H9 (cell line): ENCODE data around the gene ARF1. TPM values are rescaled to one million over a fixed set of nuclear protein-coding genes. Genes with fewer than 3 reads are reported as not detected.

ENCODE experiments used
- DNase-seq: peaks from one replicate; pipeline ENCODE4 v3.0.0-alpha.2; 2017
- H2AFZ ChIP-seq: one replicate; pipeline ENCODE4 v1.6.1; 2013; ENCODE audit warnings: mild to moderate bottlenecking, low read length, control low read depth, moderate library complexity
- H2AK5ac ChIP-seq: 2 replicates; pipeline ENCODE4 v1.6.1; 2013; ENCODE audit warnings: low read length, control low read depth, mixed read lengths; ENCODE audit not compliant: insufficient read length
- H2BK120ac ChIP-seq: one replicate; pipeline ENCODE4 v1.6.1; 2013; ENCODE audit warnings: low read depth, mild to moderate bottlenecking, low read length, control low read depth, inconsistent platforms; ENCODE audit not compliant: poor library complexity, severe bottlenecking
- H2BK12ac ChIP-seq: 2 replicates; pipeline ENCODE4 v1.6.1; 2013; ENCODE audit warnings: low read length, control low read depth, mixed read lengths, low read depth; ENCODE audit not compliant: insufficient read length
- H2BK15ac ChIP-seq: 2 replicates; pipeline ENCODE4 v1.6.1; 2013; ENCODE audit warnings: low read depth, low read length, control low read depth
- H2BK20ac ChIP-seq: one replicate; pipeline ENCODE4 v1.6.1; 2013; ENCODE audit warnings: low read depth, mild to moderate bottlenecking, low read length, control low read depth, inconsistent platforms; ENCODE audit not compliant: poor library complexity, severe bottlenecking
- H2BK5ac ChIP-seq: 2 replicates; pipeline ENCODE4 v1.6.1; 2013; ENCODE audit warnings: low read length, control low read depth, mixed read lengths; ENCODE audit not compliant: insufficient read length
- H3K14ac ChIP-seq: 2 replicates; pipeline ENCODE4 v1.6.1; 2013; ENCODE audit warnings: low read length, control low read depth; ENCODE audit not compliant: insufficient read depth
- H3K18ac ChIP-seq: 2 replicates; pipeline ENCODE4 v1.6.1; 2013; ENCODE audit warnings: low read depth, mild to moderate bottlenecking, mixed read lengths, low read length, control low read depth; ENCODE audit not compliant: insufficient read length
- H3K23ac ChIP-seq: 2 replicates; pipeline ENCODE4 v1.6.1; 2013; ENCODE audit warnings: low read length, control low read depth, mixed read lengths, low read depth; ENCODE audit not compliant: insufficient read length
- H3K23me2 ChIP-seq: 2 replicates; pipeline ENCODE4 v1.6.1; 2013; ENCODE audit warnings: low read depth, mild to moderate bottlenecking, mixed read lengths, low read length, control low read depth; ENCODE audit not compliant: insufficient read length, poor library complexity, severe bottlenecking
- H3K27ac ChIP-seq: 2 replicates; pipeline ENCODE4 v1.5.1; 2013; ENCODE audit warnings: low read length, control low read depth, mixed read lengths, low read depth; ENCODE audit not compliant: insufficient read length
- H3K27me3 ChIP-seq: 2 replicates; pipeline ENCODE4 v1.6.1; 2013; ENCODE audit warnings: low read length, control low read depth, inconsistent platforms; ENCODE audit not compliant: insufficient read depth
- H3K4ac ChIP-seq: 2 replicates; pipeline ENCODE4 v1.6.1; 2013; ENCODE audit warnings: low read depth, mild to moderate bottlenecking, control low read depth, inconsistent platforms, low read length, moderate library complexity
- H3K4me1 ChIP-seq: 2 replicates; pipeline ENCODE4 v1.6.1; 2013; ENCODE audit warnings: low read length, control low read depth, inconsistent platforms; ENCODE audit not compliant: insufficient read depth
- H3K4me2 ChIP-seq: 2 replicates; pipeline ENCODE4 v1.6.1; 2013; ENCODE audit warnings: low read length, control low read depth, mixed read lengths; ENCODE audit not compliant: insufficient read length, insufficient read depth
- H3K56ac ChIP-seq: 2 replicates; pipeline ENCODE4 v1.6.1; 2013; ENCODE audit warnings: low read depth, mild to moderate bottlenecking, mixed read lengths, low read length, control low read depth; ENCODE audit not compliant: insufficient read length
- H3K79me1 ChIP-seq: 2 replicates; pipeline ENCODE4 v1.6.1; 2013; ENCODE audit warnings: low read depth, mild to moderate bottlenecking, moderate library complexity, low read length, control low read depth, inconsistent platforms; ENCODE audit not compliant: insufficient read depth, poor library complexity, severe bottlenecking
- H3K79me2 ChIP-seq: 2 replicates; pipeline ENCODE4 v1.6.1; 2013; ENCODE audit warnings: low read length, control low read depth, inconsistent platforms; ENCODE audit not compliant: insufficient read depth
- H3K9ac ChIP-seq: 2 replicates; pipeline ENCODE4 v1.6.1; 2013; ENCODE audit warnings: low read length, control low read depth, mixed read lengths; ENCODE audit not compliant: insufficient read length; ENCODE audit errors: extremely low read depth
- H3K9me3 ChIP-seq: one replicate; pipeline ENCODE4 v1.6.1; 2013; ENCODE audit warnings: low read depth, low read length, inconsistent platforms; ENCODE audit not compliant: control insufficient read depth
- H3T11ph ChIP-seq: one replicate; pipeline ENCODE4 v1.6.1; 2013; ENCODE audit warnings: mild to moderate bottlenecking, low read length, control low read depth, inconsistent platforms
- H4K20me1 ChIP-seq: one replicate; pipeline ENCODE4 v1.6.1; 2013; ENCODE audit not compliant: control insufficient read depth, insufficient read length, insufficient read depth
- H4K5ac ChIP-seq: 2 replicates; pipeline ENCODE4 v1.6.1; 2013; ENCODE audit warnings: low read depth, mild to moderate bottlenecking, mixed read lengths, low read length, control low read depth; ENCODE audit not compliant: insufficient read length
- H4K8ac ChIP-seq: replicated peaks from 2 replicates; pipeline ENCODE4 v1.6.1; 2013; ENCODE audit warnings: low read length, control low read depth, mixed read lengths, low read depth; ENCODE audit not compliant: insufficient read length
- H4K91ac ChIP-seq: 2 replicates; pipeline ENCODE4 v1.6.1; 2013; ENCODE audit warnings: low read depth, mild to moderate bottlenecking, moderate library complexity, mixed read lengths, low read length, control low read depth; ENCODE audit not compliant: insufficient read length
- H3K27ac Mint-ChIP-seq, 3 experiments: 2 replicates in 2 of 3; 3 replicates in 1 of 3; pipeline ENCODE4 v1.8.0; 2020 to 2021; ENCODE audit warnings: mixed read lengths in 3 of 3, mild to moderate bottlenecking in 1 of 3, moderate library complexity in 1 of 3
- H3K27me3 Mint-ChIP-seq: 2 replicates; pipeline ENCODE4 v1.8.0; 2021; ENCODE audit warnings: low read depth, mild to moderate bottlenecking, moderate library complexity, mixed read lengths
- H3K36me3 Mint-ChIP-seq, 3 experiments: 2 replicates in 2 of 3; 3 replicates in 1 of 3; pipeline ENCODE4 v1.8.0; 2020 to 2021; ENCODE audit warnings: low read depth in 3 of 3, mixed read lengths in 3 of 3; ENCODE audit not compliant: insufficient read depth in 1 of 3
- H3K4me1 Mint-ChIP-seq, 2 experiments: 2 replicates each; pipeline ENCODE4 v1.8.0; 2020; ENCODE audit warnings: mixed read lengths in 2 of 2
- H3K4me3 Mint-ChIP-seq, 2 experiments: 2 replicates in 1 of 2; 3 replicates in 1 of 2; pipeline ENCODE4 v1.8.0; 2020 to 2021; ENCODE audit warnings: mild to moderate bottlenecking in 2 of 2, mixed read lengths in 2 of 2, moderate library complexity in 1 of 2
- H3K9me3 Mint-ChIP-seq, 2 experiments: 2 replicates in 1 of 2; 3 replicates in 1 of 2; pipeline ENCODE4 v1.8.0; 2020; ENCODE audit warnings: mild to moderate bottlenecking in 2 of 2, mixed read lengths in 2 of 2, moderate library complexity in 1 of 2
- WGBS: extraction: QIAGEN DNeasy Blood & Tissue Kit; methylation state at CpG from one replicate; pipeline ENCODE4 v1.1.7; 2013; ENCODE audit warnings: missing lambda C conversion rate, low lambda C conversion rate, mixed read lengths; ENCODE audit not compliant: insufficient read length; ENCODE audit errors: extremely low coverage; 5-methylcytosine and 5-hydroxymethylcytosine counted together
- total RNA-seq: library from RNA; stranded (reverse); gene quantifications from 2 replicates; pipeline ENCODE4 v1.2.1, GENCODE V29; 2021
- TF ChIP-seq, protein P1 (sequence below): fragments of 200-600 bp; sonication (generic); conservative IDR thresholded peaks from 3 replicates; pipeline ENCODE4 v1.8.0; 2021; ENCODE audit warnings: antibody characterized with exemption, mild to moderate bottlenecking

The ARF1 gene
- total RNA-seq, 1 experiment from 2014 or later: 258 TPM

DNA sequence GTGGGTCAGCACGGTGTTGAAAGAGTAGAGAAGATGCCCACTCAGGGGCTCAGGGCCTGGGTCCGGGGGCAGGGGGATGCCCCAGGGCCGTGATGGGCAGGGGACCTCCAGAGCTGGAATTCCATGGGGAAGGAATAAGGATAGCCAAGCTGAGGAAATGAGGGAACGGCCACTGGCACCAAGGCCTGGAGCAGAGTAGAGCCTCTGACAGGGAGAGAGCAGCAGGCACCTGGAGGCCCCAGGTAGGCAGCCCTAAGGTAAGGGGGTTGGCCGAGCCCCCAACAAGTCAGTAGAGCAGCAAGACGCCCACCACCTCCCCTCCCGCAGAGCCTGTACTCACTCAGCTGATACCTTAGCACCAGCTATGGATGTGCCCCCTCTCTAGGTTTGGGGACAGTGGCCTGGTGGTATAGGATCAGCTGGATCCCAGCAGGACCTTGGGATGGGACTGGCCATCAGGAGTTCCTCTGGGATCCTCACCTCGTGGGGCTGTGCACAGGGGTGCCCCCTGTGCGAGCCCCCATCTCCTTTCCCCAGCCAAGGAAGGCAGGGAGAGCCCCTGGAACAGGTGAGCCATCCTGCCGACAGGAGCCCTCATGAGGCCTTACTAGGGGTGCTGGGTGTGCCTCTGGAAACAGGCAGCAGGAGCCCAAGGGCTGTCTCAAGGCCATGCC, 21.0 kb upstream of the ARF1 start:
- no peak overlapping the region for H2BK120ac ChIP-seq
- H3K4me2 ChIP-seq: peak overlapping the region; percentile 88
- no peaks in the 10 kb centered on the region for H3K4me1 ChIP-seq
- no peak overlapping the region for H3T11ph ChIP-seq
- H3K27me3 ChIP-seq: peaks cover 39% of the 10 kb centered on the region
- H3K79me1 ChIP-seq: no peaks in the 10 kb centered on the region
- no CpG with 5 or more reads among the region's 10 CpGs for WGBS
- H3K23me2 ChIP-seq: peaks cover 19% of the 10 kb centered on the region
- no peak overlapping the region for H2AFZ ChIP-seq
- H3K4me1 Mint-ChIP-seq: peaks cover 5 to 7% of the 10 kb centered on the region in 2 experiments; a peak in 3 of 4 replicates
- H3K27me3 Mint-ChIP-seq: peaks cover 96% of the 10 kb centered on the region
- H4K91ac ChIP-seq: no peak overlapping the region
- no peak overlapping the region for H4K5ac ChIP-seq
- no peak overlapping the region for H2AK5ac ChIP-seq
- H3K36me3 Mint-ChIP-seq: no peaks in the 10 kb centered on the region; a peak in 1 of 7 replicates
- H2BK5ac ChIP-seq: no peak overlapping the region
- no peak overlapping the region for H3K9ac ChIP-seq
- no peak overlapping the region for H3K27ac Mint-ChIP-seq
- H3K27ac ChIP-seq: no peak overlapping the region
- H3K14ac ChIP-seq: no peak overlapping the region
- TF ChIP-seq, protein P1, sequence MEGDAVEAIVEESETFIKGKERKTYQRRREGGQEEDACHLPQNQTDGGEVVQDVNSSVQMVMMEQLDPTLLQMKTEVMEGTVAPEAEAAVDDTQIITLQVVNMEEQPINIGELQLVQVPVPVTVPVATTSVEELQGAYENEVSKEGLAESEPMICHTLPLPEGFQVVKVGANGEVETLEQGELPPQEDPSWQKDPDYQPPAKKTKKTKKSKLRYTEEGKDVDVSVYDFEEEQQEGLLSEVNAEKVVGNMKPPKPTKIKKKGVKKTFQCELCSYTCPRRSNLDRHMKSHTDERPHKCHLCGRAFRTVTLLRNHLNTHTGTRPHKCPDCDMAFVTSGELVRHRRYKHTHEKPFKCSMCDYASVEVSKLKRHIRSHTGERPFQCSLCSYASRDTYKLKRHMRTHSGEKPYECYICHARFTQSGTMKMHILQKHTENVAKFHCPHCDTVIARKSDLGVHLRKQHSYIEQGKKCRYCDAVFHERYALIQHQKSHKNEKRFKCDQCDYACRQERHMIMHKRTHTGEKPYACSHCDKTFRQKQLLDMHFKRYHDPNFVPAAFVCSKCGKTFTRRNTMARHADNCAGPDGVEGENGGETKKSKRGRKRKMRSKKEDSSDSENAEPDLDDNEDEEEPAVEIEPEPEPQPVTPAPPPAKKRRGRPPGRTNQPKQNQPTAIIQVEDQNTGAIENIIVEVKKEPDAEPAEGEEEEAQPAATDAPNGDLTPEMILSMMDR: no peak
- H4K8ac ChIP-seq: no peak overlapping the region
- peaks cover 2 to 6% of the 10 kb centered on the region in 2 experiments; a peak in 3 of 5 replicates for H3K9me3 Mint-ChIP-seq
- H3K79me2 ChIP-seq: no peaks in the 10 kb centered on the region
- no peak overlapping the region for H3K56ac ChIP-seq
- H3K23ac ChIP-seq: no peak overlapping the region
- no peak overlapping the region for H3K18ac ChIP-seq
- no peak overlapping the region for H2BK12ac ChIP-seq
- H3K9me3 ChIP-seq: no peaks in the 10 kb centered on the region
- no peaks in the 10 kb centered on the region for H4K20me1 ChIP-seq
- peak overlapping the region in 1 of 2 experiments; percentile 85; a peak in 3 of 5 replicates for H3K4me3 Mint-ChIP-seq
- H2BK15ac ChIP-seq: no peak overlapping the region
- no peak overlapping the region for H3K4ac ChIP-seq
- no peak overlapping the region for H2BK20ac ChIP-seq
- no peak for DNase-seq
